HG02840 (cell line): ENCODE data around the gene POLR3K.
"Not testable (repeated sequence)": the region's sequence is repeated elsewhere in the genome, so short reads cannot be mapped to it uniquely, and the experiment has no call there.

ENCODE experiments used
- ATAC-seq: cut with Tn5 transposase; IDR thresholded peaks from one replicate; pipeline ENCODE4 v1.9.1; 2021; ENCODE audit warnings: mild to moderate bottlenecking, moderate library complexity, moderate number of reproducible peaks; ENCODE audit not compliant: unreplicated experiment, low FRiP score

POLR3K gene

DNA sequence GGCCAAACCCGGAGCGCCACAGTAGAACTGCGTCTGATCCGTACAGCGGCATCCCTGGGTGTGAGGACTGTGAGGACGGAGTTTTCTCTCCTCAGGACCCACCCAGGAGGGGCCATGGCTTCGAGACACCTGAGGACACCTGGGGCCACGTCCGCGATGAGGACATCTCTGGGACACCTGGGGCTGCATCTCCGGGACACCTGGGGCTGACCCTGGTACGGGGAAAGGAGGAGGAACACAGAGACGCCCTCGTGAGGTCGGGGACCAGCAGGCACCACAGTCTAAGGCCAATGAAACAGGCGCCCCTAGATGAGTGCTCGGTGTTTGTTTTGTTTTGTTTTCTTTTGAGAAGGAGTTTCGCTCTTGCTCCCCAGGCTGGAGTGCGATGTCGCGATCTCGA lies 29.3 kb downstream of the POLR3K start:
- ATAC-seq: not testable (repeated sequence)

DNA sequence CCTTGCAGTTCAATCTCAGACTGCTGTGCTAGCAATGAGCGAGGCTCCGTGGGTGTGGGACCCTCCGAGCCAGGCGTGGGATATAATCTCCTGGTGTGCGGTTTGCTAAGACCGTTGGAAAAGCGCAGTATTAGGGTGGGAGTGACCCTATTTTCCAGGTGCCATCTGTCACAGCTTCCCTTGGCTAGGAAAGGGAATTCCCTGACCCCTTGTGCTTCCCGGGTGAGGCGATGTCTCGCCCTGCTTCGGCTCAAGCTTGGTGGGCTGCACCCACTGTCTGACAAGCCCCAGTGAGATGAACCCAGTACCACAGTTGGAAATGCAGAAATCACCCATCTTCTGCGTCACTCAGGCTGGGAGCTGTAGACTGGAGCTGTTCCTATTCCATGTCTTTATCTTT lies 32.5 kb downstream of the POLR3K start:
- ATAC-seq: not testable (repeated sequence)

DNA sequence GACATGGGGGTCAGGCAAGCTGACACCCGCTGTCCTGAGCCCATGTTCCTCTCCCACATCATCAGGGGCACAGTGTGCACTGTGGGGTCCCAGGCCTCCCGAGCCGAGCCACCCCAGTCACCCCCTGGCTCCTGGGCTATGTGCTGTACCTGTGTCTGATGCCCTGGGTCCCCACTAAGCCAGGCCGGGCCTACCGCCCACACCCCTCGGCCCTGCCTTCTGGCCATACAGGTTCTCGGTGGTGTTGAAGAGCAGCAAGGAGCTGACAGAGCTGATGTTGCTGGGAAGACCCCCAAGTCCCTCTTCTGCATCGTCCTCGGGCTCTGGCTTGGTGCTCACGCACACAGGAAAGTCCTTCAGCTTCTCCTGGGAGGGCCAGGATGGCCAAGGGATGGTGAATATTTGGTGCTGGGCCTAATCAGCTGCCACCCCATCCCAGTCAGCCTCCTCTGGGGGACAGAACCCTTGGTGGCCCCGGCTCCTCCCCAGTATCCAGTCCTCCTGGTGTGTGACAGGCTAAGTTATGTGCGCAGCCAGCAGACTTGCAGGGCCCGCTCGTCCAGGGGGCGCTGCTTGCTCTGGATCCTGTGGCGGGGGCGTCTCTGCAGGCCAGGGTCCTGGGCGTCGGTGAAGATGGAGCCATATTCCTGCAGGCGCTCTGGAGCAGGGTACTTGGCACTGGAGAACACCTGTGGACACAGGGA lies 36.2 kb downstream of the POLR3K start:
- not testable (repeated sequence) for ATAC-seq

DNA sequence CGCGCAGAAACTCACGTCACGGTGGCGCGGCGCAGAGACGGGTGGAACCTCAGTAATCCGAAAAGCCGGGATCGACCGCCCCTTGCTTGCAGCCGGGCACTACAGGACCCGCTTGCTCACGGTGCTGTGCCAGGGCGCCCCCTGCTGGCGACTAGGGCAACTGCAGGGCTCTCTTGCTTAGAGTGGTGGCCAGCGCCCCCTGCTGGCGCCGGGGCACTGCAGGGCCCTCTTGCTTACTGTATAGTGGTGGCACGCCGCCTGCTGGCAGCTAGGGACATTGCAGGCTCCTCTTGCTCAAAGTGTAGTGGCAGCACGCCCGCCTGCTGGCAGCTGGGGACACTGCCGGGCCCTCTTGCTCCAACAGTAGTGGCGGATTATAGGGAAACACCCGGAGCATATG lies 42.6 kb downstream of the POLR3K start:
- not testable (repeated sequence) for ATAC-seq

DNA sequence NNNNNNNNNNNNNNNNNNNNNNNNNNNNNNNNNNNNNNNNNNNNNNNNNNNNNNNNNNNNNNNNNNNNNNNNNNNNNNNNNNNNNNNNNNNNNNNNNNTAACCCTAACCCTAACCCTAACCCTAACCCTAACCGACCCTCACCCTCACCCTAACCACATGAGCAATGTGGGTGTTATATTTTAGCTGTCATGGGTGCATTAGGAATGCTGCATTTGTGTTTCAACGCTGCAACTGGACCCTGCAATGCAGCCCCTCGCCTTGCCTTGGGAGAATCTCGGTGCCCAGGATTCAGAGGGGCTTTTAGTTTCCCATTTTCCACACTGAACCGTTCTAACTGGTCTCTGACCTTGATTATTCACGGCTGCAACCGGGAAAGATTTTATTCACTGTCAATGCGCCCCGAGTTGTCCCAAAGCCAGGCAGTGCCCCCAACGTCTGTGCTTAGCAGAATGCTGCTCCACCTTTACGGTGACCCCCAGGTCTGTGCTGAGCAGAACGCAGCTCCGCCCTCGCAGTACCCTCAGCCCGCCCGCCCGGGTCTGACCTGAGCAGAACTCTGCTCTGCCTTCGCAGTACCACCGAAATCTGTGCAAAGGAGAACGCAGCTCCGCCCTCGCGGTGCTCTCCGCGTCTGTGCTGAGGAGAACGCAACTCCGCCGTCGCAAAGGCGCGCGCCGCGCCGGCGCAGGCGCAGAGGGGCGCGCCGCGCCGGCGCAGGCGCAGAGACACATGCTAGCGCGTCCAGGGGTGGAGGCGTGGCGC lies 43.3 kb downstream of the POLR3K start:
- ATAC-seq: no peak
